ES-I3 (cell line): Measurements from ENCODE around the gene FUT2.
A peak's percentile ranks its signal among the peaks of the same experiment; 100 is the strongest.
"Not testable (repeated sequence)": the region's sequence is repeated elsewhere in the genome, so short reads cannot be mapped to it uniquely, and the experiment has no call there.

Source experiments
- H3K36me3 ChIP-seq: 2 replicates; pipeline ENCODE4 v1.6.1; 2013; ENCODE audit warnings: mild to moderate bottlenecking, low read length, control low read depth, moderate library complexity; ENCODE audit not compliant: insufficient read depth
- H3K4me1 ChIP-seq: 2 replicates; pipeline ENCODE4 v1.6.1; 2013; ENCODE audit warnings: mild to moderate bottlenecking, control low read depth, low read length; ENCODE audit not compliant: insufficient read depth
- H3K9ac ChIP-seq: 2 replicates; pipeline ENCODE4 v1.6.1; 2013; ENCODE audit warnings: low read depth, mild to moderate bottlenecking, low read length, moderate library complexity
- H3K9me3 ChIP-seq: 2 replicates; pipeline ENCODE4 v1.6.1; 2013; ENCODE audit warnings: mild to moderate bottlenecking, low read length, moderate library complexity; ENCODE audit not compliant: control insufficient read depth, insufficient read depth

FUT2 gene

GRCh38 chr19:48703316-48703715 is 7.5 kb downstream of the FUT2 start:
- H3K36me3 ChIP-seq, result no peaks in the 10 kb centered on the region; the same call in 1 of the 2 replicates
- no peak overlapping the region for H3K9ac ChIP-seq
- no peaks in the 10 kb centered on the region for H3K9me3 ChIP-seq
- H3K4me1 ChIP-seq, result no peaks in the 10 kb centered on the region

GRCh38 chr19:48705431-48705830 is 9.7 kb downstream of the FUT2 start:
- H3K9ac ChIP-seq, result no peak overlapping the region
- H3K9me3 ChIP-seq, result no peaks in the 10 kb centered on the region
- no peaks in the 10 kb centered on the region; the same call in 1 of the 2 replicates for H3K36me3 ChIP-seq
- no peaks in the 10 kb centered on the region for H3K4me1 ChIP-seq

- no peaks in the 10 kb centered on the region for H3K4me1 ChIP-seq
- no peaks in the 10 kb centered on the region for H3K9me3 ChIP-seq
- no peak overlapping the region for H3K9ac ChIP-seq
- no peaks in the 10 kb centered on the region; the same call in 1 of the 2 replicates for H3K36me3 ChIP-seq
These were observed 12.7 kb downstream of the FUT2 start for GRCh38 chr19:48708471-48708870.

GRCh38 chr19:48711106-48711662 is 15.4 kb downstream of the FUT2 start:
- H3K36me3 ChIP-seq, result no peaks in the 10 kb centered on the region
- H3K9ac ChIP-seq, result no peak overlapping the region
- no peaks in the 10 kb centered on the region for H3K9me3 ChIP-seq
- H3K4me1 ChIP-seq, result peaks cover 6% of the 10 kb centered on the region; the same call in 1 of the 2 replicates

DNA sequence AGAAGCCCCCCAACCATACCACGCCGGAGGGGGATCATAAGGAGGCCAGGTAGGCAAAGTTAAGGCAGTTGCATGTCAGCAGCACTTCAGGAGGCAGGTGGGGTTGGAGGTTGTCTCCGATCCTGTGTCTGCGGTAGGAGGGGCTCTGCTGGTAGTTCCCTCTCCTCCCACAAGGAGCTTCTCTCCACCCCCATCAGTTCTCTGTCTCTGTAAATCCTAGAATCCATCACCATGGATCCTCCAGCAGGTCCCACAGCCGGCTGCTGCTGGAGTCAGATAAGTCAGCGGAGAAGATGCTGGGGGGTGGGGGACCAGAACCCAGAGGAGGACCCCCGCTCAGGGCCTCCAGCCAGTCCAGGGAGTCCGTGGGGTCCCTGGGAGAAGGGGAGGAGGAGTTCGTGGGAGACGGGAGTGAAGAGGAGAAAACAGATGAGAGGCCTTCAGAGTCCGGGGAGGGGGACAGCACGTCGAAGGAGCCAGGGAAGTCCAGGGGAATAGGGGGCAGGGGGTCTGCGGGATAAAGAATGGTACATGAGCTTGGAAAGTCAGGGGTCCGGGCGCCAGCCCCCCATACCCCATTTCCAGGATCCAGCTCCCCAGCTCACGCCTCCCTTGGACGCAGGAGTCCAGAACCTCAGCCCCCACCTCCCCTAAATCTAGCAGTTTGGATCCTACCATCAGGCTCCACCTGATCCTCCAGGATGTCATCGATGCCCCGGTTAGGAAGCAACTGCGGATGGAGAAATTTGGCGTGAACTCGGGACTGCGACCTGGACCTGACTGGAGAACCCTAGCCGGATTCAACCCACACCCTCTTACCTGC is 17.5 kb downstream of the FUT2 start:
- H3K36me3 ChIP-seq, result no peaks in the 10 kb centered on the region
- H3K9me3 ChIP-seq, result no peaks in the 10 kb centered on the region
- H3K4me1 ChIP-seq, result peaks cover 10% of the 10 kb centered on the region; the same call in 1 of the 2 replicates
- H3K9ac ChIP-seq, result peak overlapping the region; percentile 69

- no peaks in the 10 kb centered on the region for H3K9me3 ChIP-seq
- peaks cover 14% of the 10 kb centered on the region; the same call in 1 of the 2 replicates for H3K4me1 ChIP-seq
- peak overlapping the region; percentile 69 for H3K9ac ChIP-seq
- no peaks in the 10 kb centered on the region for H3K36me3 ChIP-seq
These were observed 18.3 kb downstream of the FUT2 start for GRCh38 chr19:48713864-48714755.

DNA sequence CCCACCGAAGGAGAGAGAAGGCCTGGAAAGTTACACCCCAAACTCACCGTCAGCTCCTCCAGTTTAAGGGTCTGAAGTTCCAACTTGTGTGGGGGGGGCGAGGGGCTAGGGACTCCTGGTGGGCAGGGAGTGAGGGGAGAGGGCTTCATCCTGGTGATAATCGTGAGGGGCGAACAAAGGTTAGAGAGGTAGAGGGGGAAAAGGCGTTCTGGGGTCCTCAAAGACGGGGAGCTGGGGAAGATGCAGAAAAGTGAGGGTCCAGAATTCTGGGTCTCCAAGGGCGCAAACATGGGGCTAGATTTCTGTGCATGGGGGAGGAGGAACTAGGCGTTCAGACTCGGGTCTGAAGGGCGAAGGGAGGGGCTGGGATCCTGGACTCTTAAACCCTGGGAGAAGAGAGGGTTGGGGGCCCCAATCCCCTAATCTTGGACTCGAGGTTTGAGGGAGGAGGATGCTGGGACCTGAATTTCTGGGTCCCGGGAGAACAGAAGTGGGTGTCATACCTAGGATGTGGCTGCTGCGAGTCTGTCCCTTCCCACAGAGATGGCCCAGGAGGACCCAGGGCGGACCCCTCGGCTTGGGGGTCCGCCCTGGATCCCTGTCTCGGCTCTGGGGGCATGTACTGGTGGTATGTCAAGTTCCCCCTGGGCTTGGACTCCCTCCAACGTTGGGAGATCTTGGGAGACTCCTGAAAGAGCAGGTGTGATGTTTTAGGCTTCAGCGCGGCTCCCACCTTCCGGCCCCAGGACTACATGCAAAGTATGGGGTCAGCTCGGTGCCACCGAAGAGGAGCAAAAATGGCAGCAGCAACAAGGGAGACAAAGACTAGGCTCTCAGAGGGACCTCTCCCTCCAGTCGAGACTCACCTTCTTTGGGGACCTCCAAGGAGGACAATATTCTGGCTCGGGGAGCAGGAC is 19.2 kb downstream of the FUT2 start:
- Histone ChIP-seq H3K9ac (peak overlapping the region; percentile 34; the same call in 1 of the 2 replicates), H3K36me3 (no peaks in the 10 kb centered on the region), H3K9me3 (no peaks in the 10 kb centered on the region), H3K4me1 (peaks cover 14% of the 10 kb centered on the region; the same call in 1 of the 2 replicates)

DNA sequence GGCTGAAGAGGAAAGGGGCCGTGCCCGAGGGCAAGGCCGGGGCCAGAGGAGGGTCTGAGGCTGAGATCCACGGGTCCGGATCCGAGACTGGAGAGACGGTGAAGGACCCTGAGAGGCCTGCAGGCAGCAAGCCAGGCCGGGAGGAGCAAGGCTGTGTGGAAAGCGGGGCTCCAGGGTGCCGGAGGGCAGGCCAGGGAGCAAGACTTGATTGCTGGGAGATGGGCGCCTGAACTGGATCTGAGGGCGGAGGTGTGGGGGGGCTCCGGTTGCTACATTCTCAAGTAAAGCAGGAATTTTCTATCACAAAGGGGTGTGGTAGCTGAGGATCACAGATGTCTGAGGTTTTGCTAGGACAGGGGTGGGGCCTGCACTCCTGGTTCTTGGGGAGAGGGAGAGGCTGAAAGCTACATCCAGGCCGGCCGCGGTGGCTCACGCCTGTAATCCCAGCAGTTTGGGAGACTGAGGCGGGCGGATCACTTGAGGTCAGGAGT is 20.0 kb downstream of the FUT2 start:
- Histone ChIP-seq H3K36me3 (no peaks in the 10 kb centered on the region), H3K9ac (no peak overlapping the region), H3K4me1 (peaks cover 14% of the 10 kb centered on the region; the same call in 1 of the 2 replicates), H3K9me3 (no peaks in the 10 kb centered on the region)

GRCh38 chr19:48716562-48717291 is 21.0 kb downstream of the FUT2 start:
- Histone ChIP-seq H3K36me3 (no peaks in the 10 kb centered on the region), H3K4me1 (peaks cover 14% of the 10 kb centered on the region; the same call in 1 of the 2 replicates), H3K9ac (peak overlapping the region; percentile 10; the same call in 1 of the 2 replicates), H3K9me3 (no peaks in the 10 kb centered on the region)

DNA sequence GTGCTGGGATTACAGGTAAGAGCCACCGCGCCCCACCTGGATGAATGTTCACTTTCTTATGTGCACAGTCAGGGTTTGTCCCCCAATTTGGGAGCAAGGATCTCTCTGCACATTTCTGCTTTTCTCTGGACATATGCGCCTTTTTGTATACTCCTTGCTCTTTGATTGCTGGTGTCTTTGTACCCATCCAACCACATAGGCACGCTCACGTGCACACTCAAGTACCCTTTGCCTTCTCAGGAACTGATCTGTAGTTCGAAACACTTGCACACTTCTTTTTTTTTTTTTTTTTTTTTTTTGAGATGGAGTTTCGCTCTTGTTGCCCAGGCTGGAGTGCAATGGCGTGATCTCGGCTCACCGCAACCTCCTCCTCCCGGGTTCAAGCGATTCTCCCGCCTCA is 22.3 kb downstream of the FUT2 start:
- H3K9me3 ChIP-seq, H3K9ac ChIP-seq, H3K36me3 ChIP-seq: not testable (repeated sequence)
- peaks cover 14% of the 10 kb centered on the region; the same call in 1 of the 2 replicates for H3K4me1 ChIP-seq

DNA sequence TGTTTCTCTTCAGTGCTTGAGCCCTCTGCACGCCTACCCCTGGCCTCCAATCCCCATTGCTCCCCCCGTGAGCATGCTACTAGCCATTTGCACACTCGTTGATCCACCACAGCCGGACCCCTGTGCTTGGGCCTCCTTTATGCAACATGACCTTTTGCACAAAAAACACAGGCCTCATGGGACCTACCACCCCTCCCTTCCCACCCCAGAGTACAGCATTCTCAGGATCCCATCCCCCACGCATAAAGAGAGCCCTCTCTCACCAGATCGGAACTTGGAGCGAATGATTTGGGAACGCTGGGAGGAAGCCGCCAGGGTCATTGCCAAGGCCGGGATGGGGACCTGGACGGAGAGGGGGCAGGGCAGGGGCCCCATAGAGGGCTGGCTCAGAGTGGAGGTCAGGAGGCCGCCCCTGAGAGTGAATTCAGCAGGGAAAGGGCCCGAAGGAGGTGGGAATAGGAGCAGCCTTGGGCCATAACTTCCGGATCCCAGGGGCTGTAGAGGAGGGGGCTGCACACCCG is 23.0 kb downstream of the FUT2 start:
- Histone ChIP-seq H3K9me3 (no peaks in the 10 kb centered on the region), H3K4me1 (peaks cover 14% of the 10 kb centered on the region; the same call in 1 of the 2 replicates), H3K36me3 (no peaks in the 10 kb centered on the region), H3K9ac (peak overlapping the region; percentile 79; the same call in 1 of the 2 replicates)

DNA sequence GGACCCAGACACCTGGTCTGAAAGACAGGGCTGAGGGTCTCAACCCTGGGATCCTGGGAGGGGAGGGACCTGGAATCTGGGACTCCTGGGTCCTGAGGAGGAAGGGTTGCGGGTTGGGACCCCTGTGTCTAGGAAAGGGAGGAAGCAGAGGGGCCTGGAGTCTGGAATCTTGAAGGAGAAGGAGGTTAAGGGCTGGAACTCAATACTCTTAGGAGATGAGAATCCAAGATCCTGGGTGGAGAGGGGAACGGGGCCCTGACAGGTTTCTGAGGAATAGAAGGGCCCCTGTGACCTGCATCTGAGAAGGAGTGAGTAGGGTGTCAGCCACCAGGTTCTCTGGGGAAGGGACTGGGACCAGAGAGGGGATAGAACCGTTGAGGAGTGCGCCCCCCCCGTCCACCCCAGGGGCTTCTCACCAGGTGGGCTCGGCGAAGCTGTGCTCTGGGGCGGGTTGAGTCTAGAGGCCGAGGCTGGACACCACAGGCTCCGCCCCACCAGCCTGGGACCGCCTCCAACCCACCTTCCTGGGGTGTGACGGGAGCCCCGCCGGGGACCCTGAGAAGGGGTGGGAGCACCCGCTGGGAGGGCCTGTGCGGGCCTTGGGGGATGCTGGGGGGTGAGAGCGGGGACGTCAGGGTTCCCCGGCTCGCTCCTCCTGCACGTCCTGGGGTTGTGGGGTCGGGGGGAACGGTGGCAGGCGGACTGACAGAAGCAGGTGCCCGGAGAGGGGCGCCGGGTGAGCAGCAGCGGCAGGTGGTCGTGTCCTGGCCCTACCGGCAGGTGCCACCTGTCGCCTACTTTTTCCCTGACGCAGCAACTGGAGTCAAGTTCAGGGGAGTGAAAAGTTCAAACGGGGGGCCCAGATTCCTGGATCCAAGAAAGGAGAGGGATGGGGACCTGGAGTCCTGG is 23.7 kb downstream of the FUT2 start, which contains the start of gene MAMSTR:
Gene MAMSTR (minus strand): TSS at position 463 of the 909 bp plus-strand sequence. CDS start 694 bp downstream, outside the sequence.
- Histone ChIP-seq H3K4me1 (peaks cover 14% of the 10 kb centered on the region; the same call in 1 of the 2 replicates), H3K36me3 (no peaks in the 10 kb centered on the region), H3K9me3 (no peaks in the 10 kb centered on the region), H3K9ac (peak within 1 kb of the TSS; percentile 79; the same call in 1 of the 2 replicates)
